GM13977 (cell line): ENCODE results near the gene SH3PXD2A.
"Not testable (repeated sequence)": the region's sequence is repeated elsewhere in the genome, so short reads cannot be mapped to it uniquely, and the experiment has no call there.

Experiments used
- DNase-seq: peaks from one replicate; pipeline ENCODE4 v3.0.0; 2012; ENCODE audit warnings: low spot score
- in situ Hi-C: fragments of 300-500 bp; cut with MboI; formaldehyde crosslinking; loops from one replicate; pipeline ENCODE4 v1.12.0; 2022; ENCODE audit warnings: low sequenced_read_pairs, low pct_unique_long_range_greater_than_20kb, mixed read lengths, inconsistent platforms; ENCODE audit not compliant: unreplicated experiment
- TF ChIP-seq, protein P1 (sequence below): IDR thresholded peaks from 2 replicates; pipeline ENCODE4 v1.5.1; 2012; ENCODE audit warnings: mild to moderate bottlenecking, control low read depth; ENCODE audit not compliant: insufficient read depth; ENCODE audit errors: extremely low read depth, missing control alignments

Gene SH3PXD2A

DNA sequence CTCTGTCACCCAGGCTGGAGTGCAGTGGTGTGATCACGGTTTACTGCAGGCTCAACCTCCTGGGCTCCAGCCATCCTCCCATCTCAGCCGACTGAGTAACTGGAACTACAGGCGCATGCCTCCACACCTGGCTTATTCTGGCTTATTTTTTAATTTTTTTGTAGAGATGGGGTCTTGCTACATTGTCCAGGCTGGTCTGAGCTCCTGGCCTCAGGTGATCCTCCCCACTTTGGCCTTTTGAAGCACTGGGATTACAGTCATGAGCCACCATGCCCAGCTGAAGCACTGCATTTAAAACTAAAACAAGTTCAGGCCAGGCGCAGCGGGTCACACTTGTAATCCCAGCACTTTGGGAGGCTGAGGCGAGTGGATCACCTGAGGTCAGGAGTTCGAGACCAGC, 8.0 kb downstream of the SH3PXD2A start:
- TF ChIP-seq, protein P1, sequence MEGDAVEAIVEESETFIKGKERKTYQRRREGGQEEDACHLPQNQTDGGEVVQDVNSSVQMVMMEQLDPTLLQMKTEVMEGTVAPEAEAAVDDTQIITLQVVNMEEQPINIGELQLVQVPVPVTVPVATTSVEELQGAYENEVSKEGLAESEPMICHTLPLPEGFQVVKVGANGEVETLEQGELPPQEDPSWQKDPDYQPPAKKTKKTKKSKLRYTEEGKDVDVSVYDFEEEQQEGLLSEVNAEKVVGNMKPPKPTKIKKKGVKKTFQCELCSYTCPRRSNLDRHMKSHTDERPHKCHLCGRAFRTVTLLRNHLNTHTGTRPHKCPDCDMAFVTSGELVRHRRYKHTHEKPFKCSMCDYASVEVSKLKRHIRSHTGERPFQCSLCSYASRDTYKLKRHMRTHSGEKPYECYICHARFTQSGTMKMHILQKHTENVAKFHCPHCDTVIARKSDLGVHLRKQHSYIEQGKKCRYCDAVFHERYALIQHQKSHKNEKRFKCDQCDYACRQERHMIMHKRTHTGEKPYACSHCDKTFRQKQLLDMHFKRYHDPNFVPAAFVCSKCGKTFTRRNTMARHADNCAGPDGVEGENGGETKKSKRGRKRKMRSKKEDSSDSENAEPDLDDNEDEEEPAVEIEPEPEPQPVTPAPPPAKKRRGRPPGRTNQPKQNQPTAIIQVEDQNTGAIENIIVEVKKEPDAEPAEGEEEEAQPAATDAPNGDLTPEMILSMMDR = no peak
- DNase-seq = no peak
- in situ Hi-C loops = no loop called here

DNA sequence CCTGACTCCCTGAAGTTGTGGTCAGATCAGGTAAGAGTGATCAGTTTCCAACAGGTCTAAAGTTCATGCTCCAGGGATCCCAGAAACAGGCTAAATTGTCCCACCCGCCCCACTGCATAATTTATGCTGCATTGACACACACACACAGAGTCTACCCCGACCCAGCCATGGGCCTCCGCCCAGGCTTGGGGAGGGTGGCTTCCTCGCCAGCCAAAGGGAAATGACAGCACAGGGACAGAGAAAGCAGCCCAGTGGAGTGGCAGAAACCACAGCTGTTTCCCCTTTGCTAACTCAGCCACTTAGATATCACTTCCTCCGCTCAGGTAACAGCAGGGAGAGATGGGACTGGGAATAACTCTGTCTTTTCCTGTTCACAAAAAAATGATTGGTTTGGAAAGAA, 9.4 kb downstream of the SH3PXD2A start:
- in situ Hi-C loops = no loop called here
- no peak for DNase-seq
- TF ChIP-seq, protein P1 = no peak

DNA sequence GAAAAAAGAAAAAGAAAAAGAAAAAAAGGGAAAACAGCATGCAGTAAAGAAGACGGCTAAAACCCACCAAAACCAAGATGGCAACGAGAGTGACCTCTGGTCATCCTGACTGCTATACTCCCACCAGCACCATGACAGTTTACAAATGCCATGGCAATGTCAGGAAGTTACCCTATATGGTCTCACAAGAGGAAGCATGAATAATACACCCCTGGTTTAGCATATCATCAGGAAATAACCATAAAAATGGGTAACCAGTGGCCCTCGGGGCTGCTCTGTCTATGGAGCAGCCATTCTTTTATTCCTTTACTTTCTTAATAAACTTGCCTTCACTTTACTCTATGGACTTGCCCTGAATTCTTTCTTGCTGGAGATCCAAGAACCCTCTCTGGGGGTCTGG, 10.0 kb downstream of the SH3PXD2A start:
- in situ Hi-C loops, DNase-seq: not testable (repeated sequence)

DNA sequence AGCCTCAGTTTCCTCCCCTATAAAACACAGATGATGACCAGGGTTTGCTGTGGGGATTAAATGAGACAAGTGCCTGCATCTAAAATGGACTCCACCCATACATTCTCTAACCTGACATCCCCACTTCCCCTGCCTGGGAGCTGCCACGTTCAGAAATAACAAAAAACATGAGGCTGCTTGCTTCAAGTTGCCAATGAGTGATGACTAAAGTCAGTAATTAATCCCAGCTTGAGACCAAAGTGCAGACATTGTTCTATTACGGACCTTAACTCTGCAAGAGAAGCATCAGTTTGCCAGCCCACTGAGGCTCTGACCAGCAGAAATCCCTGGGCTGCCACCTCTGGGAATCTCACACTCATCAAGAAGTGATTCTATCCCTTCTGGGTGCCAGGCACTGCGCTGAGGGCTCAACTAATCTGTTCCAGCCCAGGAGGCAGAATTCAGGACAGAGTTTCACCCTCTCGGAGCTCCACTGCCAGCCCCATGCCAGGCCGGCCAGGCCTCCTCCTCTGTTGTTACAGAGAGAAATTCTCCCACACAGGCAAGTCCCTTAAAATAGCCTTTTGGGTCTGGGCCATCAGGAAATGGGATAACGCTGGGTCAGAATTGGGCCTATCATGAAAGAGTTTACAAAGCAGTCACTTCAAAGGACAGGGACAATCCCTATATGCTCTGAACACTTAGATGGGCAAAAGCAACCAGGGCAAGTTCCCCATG, 11.4 kb downstream of the SH3PXD2A start:
- in situ Hi-C loops = no loop called here

DNA sequence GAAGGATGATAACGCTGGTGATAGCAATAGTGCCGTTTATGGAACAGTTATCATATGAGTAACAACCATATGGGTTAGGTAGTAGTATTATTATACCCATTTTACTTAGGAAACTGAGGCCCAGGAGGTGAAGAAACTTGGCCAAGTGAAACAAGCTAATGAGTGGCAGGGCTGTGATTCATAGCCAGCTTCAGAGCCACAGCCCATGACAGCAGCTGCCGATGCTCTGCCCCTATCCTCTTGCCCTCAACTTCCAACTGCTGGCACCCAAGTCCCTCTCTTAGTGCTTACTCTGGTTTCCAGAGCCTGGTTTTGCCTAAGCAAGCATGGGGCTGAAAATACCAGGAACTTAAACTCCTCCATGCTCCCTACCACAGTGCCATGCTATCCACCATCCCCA, 12.3 kb downstream of the SH3PXD2A start:
- TF ChIP-seq, protein P1 = no peak
- in situ Hi-C loops = no loop called here

More for the DNA sequence above, 11.4 kb downstream of the SH3PXD2A start:
- no peak for DNase-seq
- TF ChIP-seq, protein P1 = no peak

DNA sequence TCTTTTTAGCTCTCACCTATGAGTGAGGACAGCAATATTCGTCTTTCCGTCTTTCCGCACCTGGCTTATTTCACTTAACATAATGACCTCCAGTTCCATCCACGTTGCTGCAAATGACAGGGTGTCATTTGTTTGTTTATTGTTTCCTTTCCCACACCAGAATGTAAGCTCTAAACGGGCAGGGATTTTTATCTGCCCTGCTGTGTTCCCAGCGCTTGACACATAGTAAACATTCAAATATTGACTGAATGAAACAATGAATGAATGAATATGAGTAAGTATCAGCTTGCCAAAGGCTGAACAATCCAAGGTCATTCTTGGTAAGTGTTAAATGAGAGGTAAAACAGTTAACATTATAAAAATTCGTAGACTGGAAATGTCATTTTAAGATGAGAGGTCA, 12.8 kb downstream of the SH3PXD2A start:
- TF ChIP-seq, protein P1 = no peak
- DNase-seq = no peak
- in situ Hi-C loops = no loop called here

More for the DNA sequence above, 12.3 kb downstream of the SH3PXD2A start:
- DNase-seq = no peak

DNA sequence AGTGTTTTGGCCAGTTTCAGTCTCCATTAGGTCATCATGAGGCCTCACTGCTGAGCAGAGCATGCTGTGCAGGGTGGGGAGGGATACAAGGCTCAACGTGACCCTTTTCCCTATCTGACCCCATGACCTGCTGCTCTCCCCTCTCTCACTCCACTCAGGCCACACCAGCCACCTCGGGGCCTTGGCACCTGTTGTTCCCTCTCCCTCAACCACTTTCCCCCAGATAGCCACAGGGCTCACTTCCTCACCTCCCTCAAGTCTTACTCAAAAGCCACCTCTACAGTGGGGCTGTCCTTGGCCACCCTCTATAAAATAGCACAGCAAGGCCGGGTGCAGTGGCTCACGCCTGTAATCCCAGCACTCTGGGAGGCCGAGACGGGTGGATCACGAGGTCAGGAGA, 13.9 kb downstream of the SH3PXD2A start:
- TF ChIP-seq, protein P1 = no peak
- no peak for DNase-seq
- in situ Hi-C loops = no loop called here
